ENCODE measurements around the gene CCDC110. TPM values are rescaled to one million over a fixed set of nuclear protein-coding genes. Genes with fewer than 3 reads are reported as not detected.

The CCDC110 gene
- total RNA-seq, 4 donors from 2014 or later = 0.67 to 7.5 (median 2.4) TPM

GRCh38 chr4:185510806-185511205 lies 39.3 kb upstream of the CCDC110 start:
- TF ChIP-seq POLR2AphosphoS5 (IDR thresholded peaks at IDR 0.05) (no peak), EP300 (IDR thresholded peaks at IDR 0.05) (no peak), POLR2A (IDR thresholded peaks at IDR 0.05) (no peak), CTCF (IDR thresholded peaks at IDR 0.05) (no peak)
- Histone ChIP-seq H3K27me3 (no peaks in the 10 kb centered on the region), H3K4me1 (peaks cover 10 to 72% (median 17%) of the 10 kb centered on the region in 3 donors), H3K27ac (peak overlapping the region; percentile 56 to 80 (median 73)), H3K36me3 (peaks cover 0 to 41% of the 10 kb centered on the region in 2 donors), H3K9me3 (no peaks in the 10 kb centered on the region), H3K4me3 (no peak overlapping the region)
- ATAC-seq = no peak
- 73 to 81% methylated on average over 5 of the region's 5 CpGs for WGBS, 2 donors (ENCODE audit: low coverage in 1 of 2)

- Histone ChIP-seq H3K4me1 (peaks cover 5 to 71% (median 11%) of the 10 kb centered on the region in 3 donors), H3K27ac (peak overlapping the region; percentile 43 to 76 (median 60))
- no peak for ATAC-seq
Observed at GRCh38 chr4:185508181-185508580, 36.6 kb upstream of the CCDC110 start.

GRCh38 chr4:185506422-185506821 lies 34.9 kb upstream of the CCDC110 start:
- H3K4me3 ChIP-seq = no peak overlapping the region
- H3K4me1 ChIP-seq = peaks cover 0 to 56% (median 7%) of the 10 kb centered on the region in 3 donors
- 80 to 93% methylated on average over 3 to 12 of the region's 20 CpGs for WGBS, 2 donors (ENCODE audit: low coverage in 1 of 2)
- H3K27me3 ChIP-seq = no peaks in the 10 kb centered on the region
- H3K27ac ChIP-seq = peak overlapping the region in 3 of 4 donors; percentile 84 to 85 (median 85)
- peaks cover 0 to 54% of the 10 kb centered on the region in 2 donors for H3K36me3 ChIP-seq
- TF ChIP-seq CTCF (IDR thresholded peaks at IDR 0.05) (no peak), EP300 (IDR thresholded peaks at IDR 0.05) (no peak), POLR2AphosphoS5 (IDR thresholded peaks at IDR 0.05) (no peak), POLR2A (IDR thresholded peaks at IDR 0.05) (no peak)
- peaks cover 0 to 4% (median 0%) of the 10 kb centered on the region in 3 donors for H3K9me3 ChIP-seq
- ATAC-seq = no peak

More at GRCh38 chr4:185508181-185508580, 36.6 kb upstream of the CCDC110 start:
- WGBS, 2 donors (ENCODE audit: low coverage in 1 of 2) = 33 to 64% methylated on average over 1 to 3 of the region's 4 CpGs
- Histone ChIP-seq H3K27me3 (no peaks in the 10 kb centered on the region), H3K4me3 (no peak overlapping the region), H3K36me3 (peaks cover 0 to 36% of the 10 kb centered on the region in 2 donors), H3K9me3 (no peaks in the 10 kb centered on the region)
- TF ChIP-seq POLR2A (IDR thresholded peaks at IDR 0.05) (no peak), CTCF (IDR thresholded peaks at IDR 0.05) (no peak), POLR2AphosphoS5 (IDR thresholded peaks at IDR 0.05) (no peak), EP300 (IDR thresholded peaks at IDR 0.05) (no peak)

- Histone ChIP-seq H3K27ac (peak overlapping the region; percentile 84 to 99 (median 85)), H3K4me3 (peak overlapping the region in 1 of 2 donors; percentile 34), H3K36me3 (peaks cover 0 to 63% of the 10 kb centered on the region in 2 donors), H3K4me1 (peaks cover 0 to 38% (median 7%) of the 10 kb centered on the region in 3 donors), H3K9me3 (peaks cover 0 to 14% (median 0%) of the 10 kb centered on the region in 3 donors), H3K27me3 (no peaks in the 10 kb centered on the region)
- TF ChIP-seq EP300 (IDR thresholded peaks at IDR 0.05) (peak; percentile 56), POLR2AphosphoS5 (IDR thresholded peaks at IDR 0.05) (peak; percentile 89), CTCF (IDR thresholded peaks at IDR 0.05) (peak in 2 of 4 experiments; percentile 23 to 29), POLR2A (IDR thresholded peaks at IDR 0.05) (no peak)
- 36 to 39% methylated on average over 10 to 21 of the region's 21 CpGs for WGBS, 2 donors (ENCODE audit: low coverage in 1 of 2)
- peak; percentile 89 for ATAC-seq
Observed at GRCh38 chr4:185504098-185505047, 32.8 kb upstream of the CCDC110 start.

All from gastroesophageal sphincter (tissue), 4 donors.